PFSK-1 (cell line): Measurements from ENCODE around the gene BRD3OS.

Experiments used
- FOXP2 ChIP-seq: optimal IDR thresholded peaks from 2 replicates; pipeline ENCODE3; 2011; ENCODE audit warnings: borderline replicate concordance, control low read depth, inconsistent platforms; ENCODE audit not compliant: insufficient read depth; ENCODE audit errors: extremely low read length, extremely low read depth
- POLR2AphosphoS5 ChIP-seq: IDR thresholded peaks from 2 replicates; pipeline ENCODE4 v1.6.1; 2012; ENCODE audit warnings: low read depth, mild to moderate bottlenecking, control low read depth, low read length, moderate library complexity
- SIN3A ChIP-seq: IDR thresholded peaks from 2 replicates; pipeline ENCODE4 v1.6.1; 2012; ENCODE audit warnings: mild to moderate bottlenecking, low read length, moderate library complexity, borderline replicate concordance; ENCODE audit not compliant: insufficient read depth
- TAF1 ChIP-seq: IDR thresholded peaks from 2 replicates; pipeline ENCODE4 v1.6.1; 2012; ENCODE audit warnings: low read length, control low read depth, borderline replicate concordance; ENCODE audit not compliant: insufficient read depth
- TF ChIP-seq, protein P1 (sequence below), 2 experiments: IDR thresholded peaks; 2 replicates each; pipeline versions ENCODE4 v1.6.1 to v1.8.0; 2011 to 2012; ENCODE audit warnings: low read depth in 2 of 2, low read length in 2 of 2, control low read depth in 1 of 2, inconsistent platforms in 1 of 2, mild to moderate bottlenecking in 1 of 2, moderate library complexity in 1 of 2; ENCODE audit not compliant: insufficient read depth in 1 of 2

Gene BRD3OS

DNA sequence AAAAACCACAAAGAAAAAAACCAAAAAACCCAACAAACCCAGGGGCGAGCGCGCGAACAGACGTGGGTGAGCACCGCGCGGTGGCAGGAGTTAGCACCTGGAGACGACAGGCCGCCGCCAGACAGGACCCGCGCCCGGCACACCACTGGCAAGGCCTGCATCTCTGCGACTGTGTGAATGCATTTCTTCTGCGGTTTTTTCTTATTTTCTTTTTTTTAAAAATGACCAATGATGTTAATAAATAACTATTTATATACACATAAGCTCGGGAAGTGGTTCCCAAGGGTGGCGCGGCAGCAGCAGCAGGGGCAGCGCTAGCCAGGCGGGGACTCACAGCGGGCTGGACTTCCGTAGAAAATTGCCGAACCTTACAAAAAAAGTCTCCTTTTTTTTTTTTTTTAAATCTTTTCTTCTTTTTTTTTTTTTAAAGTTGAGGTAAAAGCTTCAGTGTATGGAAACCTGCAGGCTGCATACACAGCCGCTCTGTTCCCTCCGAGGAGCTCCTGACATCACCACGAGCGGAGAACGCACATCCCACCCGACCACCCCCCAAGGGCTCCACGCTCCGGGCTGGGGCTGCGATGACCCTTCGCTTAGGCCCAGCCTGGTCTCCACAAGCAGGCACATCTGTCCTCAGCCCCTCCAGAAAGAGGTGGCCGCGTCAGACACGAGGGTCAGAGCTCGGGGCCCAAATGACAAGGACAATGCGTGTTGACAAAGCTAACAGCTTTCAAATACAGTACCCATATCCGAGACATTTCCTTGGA is 7.4 kb downstream of the BRD3OS start:
- TF ChIP-seq, protein P1, sequence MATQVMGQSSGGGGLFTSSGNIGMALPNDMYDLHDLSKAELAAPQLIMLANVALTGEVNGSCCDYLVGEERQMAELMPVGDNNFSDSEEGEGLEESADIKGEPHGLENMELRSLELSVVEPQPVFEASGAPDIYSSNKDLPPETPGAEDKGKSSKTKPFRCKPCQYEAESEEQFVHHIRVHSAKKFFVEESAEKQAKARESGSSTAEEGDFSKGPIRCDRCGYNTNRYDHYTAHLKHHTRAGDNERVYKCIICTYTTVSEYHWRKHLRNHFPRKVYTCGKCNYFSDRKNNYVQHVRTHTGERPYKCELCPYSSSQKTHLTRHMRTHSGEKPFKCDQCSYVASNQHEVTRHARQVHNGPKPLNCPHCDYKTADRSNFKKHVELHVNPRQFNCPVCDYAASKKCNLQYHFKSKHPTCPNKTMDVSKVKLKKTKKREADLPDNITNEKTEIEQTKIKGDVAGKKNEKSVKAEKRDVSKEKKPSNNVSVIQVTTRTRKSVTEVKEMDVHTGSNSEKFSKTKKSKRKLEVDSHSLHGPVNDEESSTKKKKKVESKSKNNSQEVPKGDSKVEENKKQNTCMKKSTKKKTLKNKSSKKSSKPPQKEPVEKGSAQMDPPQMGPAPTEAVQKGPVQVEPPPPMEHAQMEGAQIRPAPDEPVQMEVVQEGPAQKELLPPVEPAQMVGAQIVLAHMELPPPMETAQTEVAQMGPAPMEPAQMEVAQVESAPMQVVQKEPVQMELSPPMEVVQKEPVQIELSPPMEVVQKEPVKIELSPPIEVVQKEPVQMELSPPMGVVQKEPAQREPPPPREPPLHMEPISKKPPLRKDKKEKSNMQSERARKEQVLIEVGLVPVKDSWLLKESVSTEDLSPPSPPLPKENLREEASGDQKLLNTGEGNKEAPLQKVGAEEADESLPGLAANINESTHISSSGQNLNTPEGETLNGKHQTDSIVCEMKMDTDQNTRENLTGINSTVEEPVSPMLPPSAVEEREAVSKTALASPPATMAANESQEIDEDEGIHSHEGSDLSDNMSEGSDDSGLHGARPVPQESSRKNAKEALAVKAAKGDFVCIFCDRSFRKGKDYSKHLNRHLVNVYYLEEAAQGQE (IDR thresholded peaks at IDR 0.05; ENCODE audit: insufficient read depth in 1 of 2, low read depth in 2 of 2, low read length in 2 of 2): no peak
- TF ChIP-seq POLR2AphosphoS5 (no peak), FOXP2 (no peak), SIN3A (no peak), TAF1 (no peak)

DNA sequence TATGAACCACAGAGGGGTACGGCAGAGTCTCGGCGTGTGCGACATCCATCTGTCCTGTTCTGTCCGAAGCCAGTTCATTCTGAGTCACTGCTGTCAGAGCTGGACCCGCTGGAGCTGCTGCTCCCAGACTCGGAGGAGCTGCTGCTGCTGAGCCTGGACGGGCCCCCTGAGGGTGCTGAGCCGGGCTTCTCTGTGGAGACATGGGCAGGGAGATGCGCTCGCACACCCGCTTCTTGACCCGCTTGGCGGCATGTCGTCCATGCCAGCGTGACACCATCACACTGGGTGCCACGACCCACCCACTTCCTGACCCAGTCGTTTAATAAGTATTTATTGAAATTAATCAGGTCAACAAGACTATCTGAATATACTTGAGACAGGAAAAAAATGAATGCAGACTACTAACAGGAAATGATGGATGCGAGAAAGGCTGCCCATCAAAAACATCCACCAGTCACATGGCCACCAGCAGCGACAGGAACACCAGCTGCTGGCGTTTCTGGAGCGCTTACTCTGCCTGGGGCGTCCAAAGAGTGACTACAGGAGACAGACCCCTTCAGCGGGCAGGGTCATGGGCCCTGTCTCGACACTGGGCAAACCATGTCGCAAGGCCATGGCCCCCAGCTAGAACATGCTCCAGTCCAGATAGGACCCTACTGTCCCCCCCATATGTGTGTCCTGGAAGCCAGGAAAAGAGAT is 8.4 kb downstream of the BRD3OS start:
- no peak for TF ChIP-seq SIN3A
- no peak for TF ChIP-seq POLR2AphosphoS5
- TF ChIP-seq TAF1: no peak
- TF ChIP-seq, protein P1 (IDR thresholded peaks at IDR 0.05; ENCODE audit: insufficient read depth in 1 of 2, low read depth in 2 of 2, low read length in 2 of 2): no peak
- no peak for TF ChIP-seq FOXP2

DNA sequence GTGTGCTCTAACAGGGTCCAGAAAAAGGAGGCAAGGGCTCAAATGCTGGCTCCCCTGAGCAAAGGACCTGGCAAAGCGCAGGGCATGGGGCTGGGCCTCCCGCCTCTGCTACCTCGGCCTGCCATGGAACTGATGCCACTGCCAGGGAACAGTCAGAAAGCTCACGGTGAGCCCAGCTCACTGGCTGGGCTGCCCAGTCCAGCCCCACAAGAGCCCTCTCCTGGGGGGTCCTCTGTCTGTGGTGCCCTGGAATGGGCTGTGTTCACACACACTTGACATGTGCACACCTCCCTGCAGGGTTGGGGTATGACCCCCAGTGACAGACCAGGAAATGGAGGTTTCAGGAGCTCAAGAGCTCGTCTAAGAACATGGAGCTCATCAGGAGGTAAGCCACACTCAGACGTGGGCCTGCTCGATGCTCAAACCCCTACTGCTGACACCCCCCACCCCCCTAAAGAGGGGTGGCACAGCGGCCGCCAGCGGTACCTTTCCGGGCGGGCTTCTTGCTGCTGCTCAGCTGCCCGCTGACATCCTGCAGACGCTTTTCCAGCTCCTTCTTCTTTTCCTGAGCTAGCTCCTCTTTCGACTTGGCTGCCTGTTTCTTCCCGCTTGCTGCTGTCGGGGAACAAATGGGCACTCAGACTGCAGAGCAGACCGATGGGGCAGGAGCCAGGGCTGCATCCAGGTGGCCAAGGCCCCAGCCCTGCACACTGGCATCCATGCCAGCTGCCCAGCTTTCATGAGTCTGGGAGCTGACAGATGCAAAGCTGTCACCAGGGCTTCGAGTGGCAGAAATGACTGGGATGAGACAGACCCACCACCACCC is 9.1 kb downstream of the BRD3OS start:
- TF ChIP-seq POLR2AphosphoS5: no peak
- TF ChIP-seq FOXP2: no peak
- TF ChIP-seq, protein P1 (IDR thresholded peaks at IDR 0.05; ENCODE audit: insufficient read depth in 1 of 2, low read depth in 2 of 2, low read length in 2 of 2): no peak
- no peak for TF ChIP-seq TAF1

DNA sequence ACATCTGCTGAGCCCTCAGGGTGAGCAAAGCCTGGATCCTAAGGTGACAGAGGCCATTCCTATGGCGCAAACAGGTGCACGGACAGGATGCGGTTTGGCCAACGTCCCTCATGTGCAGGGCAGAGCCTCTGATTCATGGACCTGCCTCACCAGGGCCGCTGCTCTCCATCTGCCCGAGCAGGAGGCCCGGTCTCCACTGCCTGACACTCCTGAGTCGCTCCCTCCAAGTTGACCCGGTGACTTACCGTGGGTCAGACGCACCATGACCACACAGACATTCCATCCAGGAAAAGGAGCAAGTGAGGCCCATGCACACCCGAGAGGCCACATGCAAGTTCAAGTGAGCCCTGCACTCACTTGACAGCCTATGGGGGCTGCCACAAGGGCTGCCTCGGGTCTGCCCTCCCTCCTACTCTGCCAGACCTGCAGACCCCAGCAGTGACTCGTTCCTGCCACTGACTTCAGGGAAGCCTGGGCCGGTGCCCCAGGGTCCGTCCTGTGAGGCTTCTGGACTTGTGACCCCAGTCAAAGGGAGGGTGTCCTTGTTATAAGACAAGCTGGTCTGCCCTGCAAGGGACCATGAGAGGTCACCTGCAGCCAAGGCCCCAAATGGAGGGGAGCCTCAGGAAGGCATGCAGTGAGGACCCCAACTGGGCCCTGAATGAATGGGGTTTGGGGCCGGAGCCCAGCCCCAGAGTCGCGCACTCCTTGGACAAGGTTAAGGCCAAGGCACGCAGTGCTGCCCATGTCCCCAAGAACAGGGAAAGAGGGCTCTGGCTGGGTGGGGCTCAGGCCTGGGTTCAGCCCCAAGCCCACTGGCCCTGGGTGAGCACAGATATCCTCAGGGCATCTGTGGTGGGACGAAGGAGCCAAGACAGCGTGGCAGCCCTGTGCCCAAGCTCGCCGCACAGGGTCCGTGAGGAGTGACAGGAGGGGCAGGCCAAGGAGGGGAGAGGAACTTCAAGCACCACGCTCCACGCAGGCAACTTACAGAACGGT is 10.1 kb downstream of the BRD3OS start:
- TF ChIP-seq, protein P1 (IDR thresholded peaks at IDR 0.05; ENCODE audit: insufficient read depth in 1 of 2, low read depth in 2 of 2, low read length in 2 of 2): no peak
- no peak for TF ChIP-seq FOXP2
- TF ChIP-seq TAF1: no peak
- TF ChIP-seq POLR2AphosphoS5: no peak
- no peak for TF ChIP-seq SIN3A
